HCT116 (cell line): ENCODE measurements around the gene PRKG1. TPM values are rescaled to one million over a fixed set of nuclear protein-coding genes. Genes with fewer than 3 reads are reported as not detected.

Experiments
- ATAC-seq: fragments of 200-7000 bp; cut with Tn5 transposase; 2 replicates; pipeline ENCODE4 v1.9.1; 2020; ENCODE audit warnings: mild to moderate bottlenecking, moderate library complexity
- BruUV-seq: library from RNA; stranded (reverse); fragments of 400-500 nt; replicated peaks from 2 replicates; lab custom pipeline; 2021; lab: Mats Ljungman, UMichigan
- CTCF ChIA-PET: fragments of 300-600 bp; sonication (Branson Sonifier 250); formaldehyde crosslinking; loops from one replicate; lab custom pipeline; 2021; ENCODE audit warnings: antibody characterized with exemption; lab: Charles Lee
- POLR2A ChIA-PET: fragments of 300-600, 350-600 bp; sonication (Branson Sonifier 250); formaldehyde crosslinking; loops from one replicate; lab custom pipeline; 2021; ENCODE audit warnings: antibody characterized with exemption; lab: Charles Lee
- RAD21 ChIA-PET, 2 experiments: fragments of 300-600 bp; sonication (Branson Sonifier 250); formaldehyde crosslinking; loops; one replicate each; lab custom pipeline; 2023; ENCODE audit warnings: low total read pairs in 2 of 2; ENCODE audit not compliant: uncharacterized antibody in 2 of 2, unreplicated experiment in 2 of 2, low non-redundant PET in 1 of 2; lab: Charles Lee
- DNase-seq: peaks from one replicate; pipeline ENCODE4 v3.0.0-alpha.2; 2010; ENCODE audit warnings: low read depth, low spot score
- H2AFZ ChIP-seq: fragments of 200-600 bp; shearing (Covaris generic), sonication (generic); 2 replicates; pipeline ENCODE4 v1.6.1; 2017; ENCODE audit warnings: low read depth, mixed run types, mixed read lengths, antibody characterized with exemption, low read length; ENCODE audit not compliant: poor library complexity, severe bottlenecking
- H3K27ac ChIP-seq: 2 replicates; pipeline ENCODE4 v1.5.1; 2012; ENCODE audit warnings: low read depth, low read length
- H3K27me3 ChIP-seq: fragments of 200-600 bp; sonication (generic); 2 replicates; pipeline ENCODE4 v1.6.1; 2016; ENCODE audit warnings: mixed run types, low read length, mixed read lengths; ENCODE audit not compliant: insufficient read depth
- H3K36me3 ChIP-seq, 2 experiments: fragments of 200-500 bp in 1 of 2; fragments of 200-600 bp in 1 of 2; sonication (Bioruptor generic) in 1 of 2; sonication (generic) in 1 of 2; 2 replicates each; pipeline versions ENCODE4 v1.5.1 to v1.6.1; 2014 to 2016; ENCODE audit warnings: low read length in 2 of 2, inconsistent platforms in 1 of 2, mixed read lengths in 1 of 2, mixed run types in 1 of 2; ENCODE audit not compliant: insufficient read depth in 2 of 2, control insufficient read depth in 1 of 2
- H3K4me1 ChIP-seq, 2 experiments: fragments of 200-600 bp in 1 of 2; sonication (generic) in 1 of 2; 2 replicates each; pipeline versions ENCODE4 v1.5.1 to v1.6.1; 2012 to 2017; ENCODE audit warnings: low read length in 2 of 2, inconsistent platforms in 1 of 2, mild to moderate bottlenecking in 1 of 2, mixed read lengths in 1 of 2, mixed run types in 1 of 2, moderate library complexity in 1 of 2; ENCODE audit not compliant: insufficient read depth in 2 of 2, control insufficient read depth in 1 of 2
- H3K4me2 ChIP-seq: fragments of 200-600 bp; sonication (generic); 2 replicates; pipeline ENCODE4 v1.6.1; 2017; ENCODE audit warnings: mixed run types, low read length, mixed read lengths
- H3K4me3 ChIP-seq, 2 experiments: fragments of 200-600 bp in 1 of 2; sonication (generic) in 1 of 2; replicated peaks in 1 of 2; 2 replicates each; pipeline ENCODE4 v1.5.1; 2011 to 2016; ENCODE audit warnings: low read length in 2 of 2, control low read depth in 1 of 2, low read depth in 1 of 2, mild to moderate bottlenecking in 1 of 2, mixed read lengths in 1 of 2, mixed run types in 1 of 2
- H3K79me2 ChIP-seq: fragments of 200-600 bp; sonication (generic); 2 replicates; pipeline ENCODE4 v1.6.1; 2017; ENCODE audit warnings: mild to moderate bottlenecking, mixed run types, low read length, moderate library complexity, mixed read lengths; ENCODE audit not compliant: insufficient read depth
- H3K9ac ChIP-seq: fragments of 200-600 bp; sonication (generic); 2 replicates; pipeline ENCODE4 v1.6.1; 2016; ENCODE audit warnings: low read length, mixed read lengths
- H3K9me2 ChIP-seq: fragments of 200-600 bp; sonication (generic), shearing (Covaris generic); 2 replicates; pipeline ENCODE4 v1.6.1; 2017; ENCODE audit warnings: mixed run types, mild to moderate bottlenecking, moderate library complexity; ENCODE audit not compliant: insufficient read depth
- H3K9me3 ChIP-seq, 2 experiments: fragments of 200-500 bp in 1 of 2; fragments of 200-600 bp in 1 of 2; sonication (Bioruptor generic) in 1 of 2; sonication (generic) in 1 of 2; 2 replicates each; pipeline ENCODE4 v1.6.1; 2014 to 2017; ENCODE audit warnings: low read length in 2 of 2, mixed read lengths in 2 of 2, inconsistent platforms in 1 of 2, low read depth in 1 of 2, mild to moderate bottlenecking in 1 of 2, mixed run types in 1 of 2, moderate library complexity in 1 of 2; ENCODE audit not compliant: control insufficient read depth in 1 of 2, insufficient read depth in 1 of 2
- H4K20me1 ChIP-seq: fragments of 200-600 bp; sonication (generic), shearing (Covaris generic); 2 replicates; pipeline ENCODE4 v1.6.1; 2017; ENCODE audit warnings: mixed run types, mild to moderate bottlenecking, moderate library complexity; ENCODE audit not compliant: insufficient read depth
- CBX3 ChIP-seq: IDR thresholded peaks from 2 replicates; pipeline ENCODE4 v1.6.1; 2012; ENCODE audit warnings: low read depth
- CEBPB ChIP-seq: IDR thresholded peaks from 2 replicates; pipeline ENCODE4 v1.6.1; 2012; ENCODE audit warnings: low read depth
- CTCF ChIP-seq, 3 experiments: fragments of 200-600 bp in 1 of 3; sonication (generic) in 1 of 3; IDR thresholded peaks in 2 of 3; conservative IDR thresholded peaks in 1 of 3; 2 replicates each; pipeline ENCODE4 v1.5.1; 2012 to 2017; ENCODE audit warnings: low read depth in 2 of 3, low read length in 2 of 3, antibody characterized with exemption in 1 of 3, borderline replicate concordance in 1 of 3, control low read depth in 1 of 3, mild to moderate bottlenecking in 1 of 3, mixed read lengths in 1 of 3, mixed run types in 1 of 3, moderate library complexity in 1 of 3; ENCODE audit not compliant: insufficient read depth in 1 of 3
- EGR1 ChIP-seq: IDR thresholded peaks from 2 replicates; pipeline ENCODE4 v1.6.1; 2012; ENCODE audit warnings: low read depth
- ELF1 ChIP-seq: IDR thresholded peaks from 2 replicates; pipeline ENCODE4 v1.6.1; 2012; ENCODE audit warnings: low read depth, borderline replicate concordance
- EZH2 ChIP-seq: fragments of 200-600 bp; sonication (generic); IDR thresholded peaks from 2 replicates; pipeline ENCODE4 v1.6.1; 2017; ENCODE audit warnings: antibody characterized with exemption, mixed run types
- FOSL1 ChIP-seq: IDR thresholded peaks from 2 replicates; pipeline ENCODE4 v1.6.1; 2012; ENCODE audit warnings: low read depth
- JUND ChIP-seq: IDR thresholded peaks from 2 replicates; pipeline ENCODE4 v1.6.1; 2012
- MAX ChIP-seq: IDR thresholded peaks from 2 replicates; pipeline ENCODE4 v1.6.1; 2012
- POLR2A ChIP-seq: IDR thresholded peaks from 2 replicates; pipeline ENCODE4 v1.7.0; 2011; ENCODE audit warnings: borderline replicate concordance; ENCODE audit not compliant: insufficient read depth, insufficient read length; ENCODE audit errors: extremely low read depth
- REST ChIP-seq: IDR thresholded peaks from 2 replicates; pipeline ENCODE4 v1.6.1; 2012; ENCODE audit warnings: low read depth
- SIN3A ChIP-seq: IDR thresholded peaks from 2 replicates; pipeline ENCODE4 v1.6.1; 2012; ENCODE audit warnings: low read depth
- SP1 ChIP-seq: IDR thresholded peaks from 2 replicates; pipeline ENCODE4 v1.6.1; 2012; ENCODE audit warnings: low read depth
- YY1 ChIP-seq: IDR thresholded peaks from 2 replicates; pipeline ENCODE4 v1.6.1; 2011; ENCODE audit warnings: low read length, low read depth, moderate library complexity, mild to moderate bottlenecking; ENCODE audit not compliant: insufficient replicate concordance; ENCODE audit errors: extremely low read depth
- ZBTB33 ChIP-seq: IDR thresholded peaks from 2 replicates; pipeline ENCODE4 v1.6.1; 2011; ENCODE audit warnings: mild to moderate bottlenecking, low read length, moderate library complexity; ENCODE audit not compliant: insufficient replicate concordance; ENCODE audit errors: extremely low read depth
- ZFX ChIP-seq: fragments of 450-650 bp; IDR thresholded peaks from 2 replicates; pipeline ENCODE4 v1.6.1; 2017
- ZNF274 ChIP-seq: fragments of 200-500 bp; sonication (Bioruptor generic); IDR thresholded peaks from 2 replicates; pipeline ENCODE4 v1.6.1; 2014; ENCODE audit warnings: mild to moderate bottlenecking, low read depth, low read length, inconsistent platforms
- intact Hi-C: fragments of 100-400 bp; cut with micrococcal nuclease; formaldehyde crosslinking; loops from 2 replicates; pipeline ENCODE4 v1.10.0; 2022
- total RNA-seq: library from RNA; stranded (reverse); gene quantifications from one replicate; pipeline ENCODE4 v1.2.1, GENCODE V29; 2021; ENCODE audit not compliant: unreplicated experiment

The PRKG1 gene
- total RNA-seq, 1 experiment from 2014 or later = 1.4 TPM

- RAD21 ChIA-PET = no interaction called here
- H3K9ac ChIP-seq = no peak overlapping the region
- intact Hi-C loops = no loop called here
- no peaks in the 10 kb centered on the region for H3K79me2 ChIP-seq
- POLR2A ChIA-PET = no interaction called here
- CTCF ChIA-PET = no interaction called here
- no peak for ATAC-seq
- no peak overlapping the region for H3K4me3 ChIP-seq
- no peak overlapping the region for H3K27ac ChIP-seq
- no peaks in the 10 kb centered on the region for H3K9me3 ChIP-seq
- peaks cover 5% of the 10 kb centered on the region; the same call in 1 of the 2 replicates for H3K27me3 ChIP-seq
- no peak for TF ChIP-seq EGR1
- no peak for TF ChIP-seq POLR2A
- TF ChIP-seq JUND = no peak
- TF ChIP-seq ZBTB33 = no peak
- no peak for TF ChIP-seq ELF1
- no peak for TF ChIP-seq CBX3
- no peak for TF ChIP-seq SP1
- TF ChIP-seq YY1 = no peak
- no peak for TF ChIP-seq SIN3A
- TF ChIP-seq MAX = no peak
- TF ChIP-seq REST = no peak
- TF ChIP-seq CTCF (IDR thresholded peaks at IDR 0.05 in 2 of 3, conservative IDR thresholded peaks at IDR 0.05 in 1 of 3; ENCODE audit: borderline replicate concordance in 1 of 3, insufficient read depth in 1 of 3, low read depth in 2 of 3, low read length in 2 of 3) = no peak
- TF ChIP-seq CEBPB = no peak
- no peak for TF ChIP-seq ZFX
- TF ChIP-seq FOSL1 = no peak
- TF ChIP-seq EZH2 = no peak
- TF ChIP-seq ZNF274 = no peak
- TF ChIP-seq, all 23 proteins: peak for 0
- Histone ChIP-seq H4K20me1 (no peaks in the 10 kb centered on the region), H3K36me3 (no peaks in the 10 kb centered on the region), H3K9me2 (no peaks in the 10 kb centered on the region), H2AFZ (no peak overlapping the region), H3K4me2 (no peak overlapping the region), H3K4me1 (no peaks in the 10 kb centered on the region)
- no peak for DNase-seq
- no TSS peak for BruUV-seq
Observed at GRCh38 chr10:51604579-51604978, 530.3 kb downstream of the PRKG1 start.
